Stimulated activated CD4-positive, alpha-beta T cell treated with anti-CD3 and anti-CD28 coated beads, Interleukin-4, amount 100 ng/mL, for 4 hours (primary cell): ENCODE results near the gene A4GNT.
A peak's percentile ranks its signal among the peaks of the same experiment; 100 is the strongest.
"Not testable (repeated sequence)": the region's sequence is repeated elsewhere in the genome, so short reads cannot be mapped to it uniquely, and the experiment has no call there.

Experiments used
- DNase-seq, 2 experiments: peaks; one replicate each; pipeline ENCODE4 v3.0.0-alpha.2; 2020

A4GNT gene

GRCh38 chr3:138118612-138119422 lies 13.4 kb downstream of the A4GNT start:
- peak; percentile 44 to 52 for DNase-seq

DNA sequence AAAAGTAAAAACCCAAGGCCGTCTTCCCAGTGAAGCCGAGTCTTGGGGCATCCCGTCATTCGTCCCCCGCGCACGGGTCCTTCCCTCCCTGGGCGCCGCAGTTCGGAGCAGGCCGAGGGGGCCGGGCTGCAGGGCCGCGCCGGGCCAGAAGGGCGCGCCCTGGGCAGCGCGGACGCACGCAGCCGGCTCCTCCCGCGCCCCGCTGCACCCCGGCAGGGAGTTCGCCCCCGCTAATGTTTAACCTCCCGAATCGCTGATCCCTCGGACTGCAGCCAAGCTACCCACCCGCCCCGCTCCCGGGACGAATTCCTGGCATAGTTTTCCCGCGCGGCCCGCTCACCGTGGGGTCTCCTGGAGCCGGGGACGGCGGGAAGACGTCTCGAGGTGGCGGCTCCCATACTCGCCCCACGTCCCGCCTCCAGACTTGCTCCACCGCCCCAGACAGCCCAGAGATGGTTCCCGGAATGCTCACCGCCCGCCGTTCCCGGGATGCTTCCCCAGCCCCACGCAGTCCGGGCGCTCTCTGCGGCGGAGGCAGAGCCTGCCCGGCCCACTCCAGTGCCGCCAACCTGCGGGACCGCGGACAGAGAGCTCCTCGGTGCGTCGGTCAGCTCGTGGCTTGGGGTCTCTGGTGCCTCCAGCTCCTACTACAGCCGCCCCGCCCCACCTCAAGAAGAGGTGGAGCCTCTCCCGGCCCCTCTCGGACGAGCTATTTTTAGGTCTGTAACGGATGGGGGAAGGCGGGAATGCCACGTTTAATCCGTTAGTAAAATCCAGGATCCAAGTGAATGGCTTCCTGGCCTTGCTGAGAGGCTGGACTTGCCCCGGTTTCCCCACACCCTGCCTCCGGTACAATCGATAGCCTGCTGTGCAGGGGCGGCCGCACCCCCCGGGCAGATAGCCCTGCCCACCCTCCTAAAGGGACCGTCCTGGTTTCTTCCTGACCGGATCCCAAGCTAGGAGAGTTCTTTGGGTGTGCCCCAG lies 16.9 kb downstream of the A4GNT start, which contains the start of gene DZIP1L:
DZIP1L (minus strand) TSS at position 621 of the 984 bp plus-strand sequence. CDS start 11,637 bp downstream, outside the sequence.
- DNase-seq = peak in 1 of 2 experiments; percentile 33

DNA sequence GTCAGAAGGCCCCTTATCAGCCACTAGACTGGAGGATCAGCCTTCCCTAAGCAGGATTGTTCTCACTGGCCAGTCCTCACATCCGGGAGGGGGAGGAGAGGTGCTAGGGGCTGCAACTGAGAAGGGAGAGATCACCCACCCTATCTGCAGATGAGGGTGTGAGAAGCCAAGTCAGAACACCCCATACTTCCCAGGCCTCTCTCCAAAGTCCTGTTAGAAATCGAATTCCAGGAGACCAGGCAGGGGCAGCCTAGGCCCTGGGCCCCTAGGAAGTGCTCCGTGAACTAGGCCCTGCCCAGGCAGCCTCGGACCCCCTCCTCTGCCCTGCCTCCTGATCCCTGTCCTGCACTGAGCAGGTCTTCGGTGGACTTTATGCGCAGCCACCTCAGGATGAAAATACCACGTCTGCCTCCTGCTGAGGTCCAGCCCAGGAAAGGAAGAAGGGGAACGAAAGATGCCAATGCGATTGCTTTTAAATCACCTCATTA lies 17.7 kb downstream of the A4GNT start:
- DNase-seq = no peak

- no peak for DNase-seq
Observed at GRCh38 chr3:138113326-138113725, 18.9 kb downstream of the A4GNT start.

DNA sequence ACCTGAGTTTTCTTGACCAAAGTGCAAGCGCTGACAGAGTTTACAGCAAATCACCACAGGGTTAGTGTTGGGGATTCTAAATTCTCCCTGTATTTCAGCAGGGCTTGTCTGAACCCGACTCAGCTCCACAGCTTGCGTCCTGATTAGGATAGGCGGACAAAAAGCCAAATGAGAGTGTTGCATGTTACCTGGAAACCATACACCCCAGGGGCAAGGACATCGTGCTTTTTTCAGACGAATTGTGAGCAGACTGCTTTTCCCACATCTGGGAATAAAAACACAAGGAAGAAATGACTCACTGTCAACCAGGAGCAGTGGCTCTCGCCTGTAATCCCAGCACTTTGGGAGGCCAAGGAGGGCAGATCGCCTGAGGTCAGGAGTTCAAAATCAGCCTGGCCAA lies 19.8 kb downstream of the A4GNT start:
- DNase-seq = no peak

- no peak for DNase-seq
Observed at GRCh38 chr3:138105598-138105997, 26.6 kb downstream of the A4GNT start.

GRCh38 chr3:138103466-138103865 lies 28.7 kb downstream of the A4GNT start:
- no peak for DNase-seq

DNA sequence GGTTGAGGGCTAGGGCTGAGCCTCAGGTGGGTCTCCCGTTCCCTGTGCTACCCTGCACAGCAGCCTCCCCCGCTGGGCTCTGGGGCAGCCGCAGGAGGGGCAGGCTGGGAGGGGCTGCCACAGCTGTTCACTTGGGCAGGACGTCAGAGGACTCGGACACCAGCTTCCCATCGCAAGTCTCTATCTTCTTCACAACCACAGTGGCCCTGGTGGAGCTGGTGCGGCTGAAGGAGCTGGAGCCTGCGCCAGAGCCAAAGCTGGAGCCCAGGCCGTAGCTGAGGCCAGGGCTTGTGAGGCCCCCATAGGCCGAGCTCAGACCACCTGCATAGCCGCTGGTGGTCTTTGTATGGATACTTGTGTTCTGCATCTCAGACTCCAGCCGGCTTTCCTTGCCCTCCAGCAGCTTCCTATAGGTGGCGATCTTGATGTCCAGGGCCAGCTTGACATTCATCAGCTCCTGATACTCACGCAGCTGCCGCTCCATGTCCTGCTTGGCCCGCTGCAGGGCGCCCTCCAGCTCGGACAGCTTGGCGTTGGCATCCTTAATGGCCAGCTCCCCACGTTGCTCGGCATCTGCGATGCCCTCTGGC lies 30.7 kb downstream of the A4GNT start:
- DNase-seq = not testable (repeated sequence)

GRCh38 chr3:138099417-138099816 lies 32.8 kb downstream of the A4GNT start:
- DNase-seq = no peak

- no peak for DNase-seq
Observed at GRCh38 chr3:138097192-138098172, 34.7 kb downstream of the A4GNT start.

DNA sequence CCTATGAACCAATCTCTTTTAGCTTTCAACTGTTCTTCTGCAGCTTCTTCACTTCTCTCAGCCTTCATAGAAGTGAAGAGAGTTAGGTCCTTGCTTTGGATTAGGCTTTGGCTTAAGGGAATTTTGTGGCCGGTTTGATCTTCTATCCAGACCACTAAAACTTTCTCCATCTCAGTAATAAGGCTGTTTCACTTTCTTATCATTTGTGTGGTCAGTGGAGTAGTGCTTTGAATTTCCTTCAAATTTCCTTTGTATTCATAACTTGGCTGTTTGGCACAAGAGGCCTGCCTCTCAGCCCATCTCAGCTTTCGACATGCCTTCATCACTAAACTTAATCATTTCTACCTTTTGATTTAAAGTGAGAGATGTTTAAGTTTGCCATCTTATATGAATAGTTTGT lies 38.5 kb downstream of the A4GNT start:
- DNase-seq = no peak

GRCh38 chr3:138092023-138092422 lies 40.2 kb downstream of the A4GNT start:
- no peak for DNase-seq

GRCh38 chr3:138089091-138089490 lies 43.1 kb downstream of the A4GNT start:
- no peak for DNase-seq

GRCh38 chr3:138085745-138086144 lies 46.4 kb downstream of the A4GNT start:
- not testable (repeated sequence) for DNase-seq

DNA sequence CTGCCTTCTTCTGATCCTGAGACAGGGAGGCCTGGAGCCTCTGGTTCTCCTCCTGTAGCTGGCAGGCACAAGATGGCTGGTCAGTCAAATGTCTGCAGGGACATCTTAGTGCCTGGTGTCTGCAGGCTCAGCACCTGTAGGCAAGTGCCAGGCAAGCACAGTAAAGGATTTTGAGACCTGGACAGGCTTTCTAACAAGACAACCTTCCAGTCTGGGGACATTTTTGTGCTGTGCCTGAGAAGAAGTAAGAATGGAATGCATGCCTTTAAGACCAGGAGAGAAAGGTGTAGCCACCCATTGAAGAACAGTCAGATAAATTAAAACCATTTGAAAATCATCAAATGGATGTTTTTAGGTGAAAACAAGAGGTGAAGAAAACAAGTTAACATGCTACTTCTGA lies 48.0 kb downstream of the A4GNT start:
- DNase-seq = no peak

GRCh38 chr3:138082992-138083386 lies 49.2 kb downstream of the A4GNT start:
- DNase-seq = no peak

- DNase-seq = peak in 1 of 2 experiments; percentile 8
Observed at GRCh38 chr3:138082085-138082991, 49.9 kb downstream of the A4GNT start.

DNA sequence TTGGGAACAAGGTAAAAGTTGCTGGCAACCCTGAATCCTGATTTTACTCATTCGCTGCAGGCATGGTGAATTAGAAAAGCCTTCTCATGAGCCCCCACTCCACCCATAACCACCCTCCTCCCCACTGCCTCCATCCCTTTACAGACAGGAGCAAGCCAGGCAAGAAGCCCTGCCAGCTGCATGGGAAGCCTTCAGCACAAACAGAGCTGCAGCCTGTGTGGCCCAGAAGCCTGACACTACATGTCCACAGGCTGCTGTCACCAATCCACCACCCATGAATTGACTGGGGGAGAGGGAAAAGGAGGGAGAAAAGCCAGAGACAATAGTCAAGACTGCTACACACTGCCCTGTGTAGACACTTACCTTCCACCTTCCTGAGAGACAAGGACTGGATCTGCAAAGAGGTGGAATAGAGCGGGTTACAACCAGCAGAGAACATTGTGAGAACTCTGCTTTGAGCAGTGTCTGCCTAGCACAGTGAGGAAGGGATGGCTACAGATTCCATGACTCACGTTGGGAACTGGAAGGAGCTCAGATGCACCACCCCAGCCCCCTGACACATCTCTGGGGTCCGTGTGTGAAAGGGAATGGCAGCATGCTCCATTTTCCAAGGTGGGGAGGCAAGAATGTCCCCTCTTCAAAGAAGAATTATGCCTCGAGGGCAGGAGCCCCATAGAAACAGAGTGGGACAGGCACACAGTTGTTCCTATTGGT lies 50.7 kb downstream of the A4GNT start:
- no peak for DNase-seq

- no peak for DNase-seq
Observed at GRCh38 chr3:138079901-138080300, 52.3 kb downstream of the A4GNT start.

- no peak for DNase-seq
Observed at GRCh38 chr3:138078901-138079344, 53.3 kb downstream of the A4GNT start.
